DND-41 (cell line): ENCODE results near the gene TIMMDC1.

Source experiments
- ATAC-seq: fragments of 200-7000 bp; cut with Tn5 transposase; 3 replicates; pipeline ENCODE4 v1.9.1; 2021; ENCODE audit warnings: low read depth; ENCODE audit not compliant: insufficient read depth
- DNase-seq: peaks from one replicate; pipeline ENCODE4 v3.0.0-alpha.2; 2020
- H2AFZ ChIP-seq: 2 replicates; pipeline ENCODE4 v1.6.0; 2012; ENCODE audit warnings: low read depth, low read length
- H3K27ac ChIP-seq: 2 replicates; pipeline ENCODE4 v1.5.1; 2012; ENCODE audit warnings: low read length, inconsistent platforms
- H3K27me3 ChIP-seq: fragments of 200-600 bp; sonication (generic); 2 replicates; pipeline ENCODE4 v1.6.0; 2012; ENCODE audit warnings: low read length, mild to moderate bottlenecking, inconsistent platforms; ENCODE audit not compliant: insufficient read depth, poor library complexity
- H3K36me3 ChIP-seq: 2 replicates; pipeline ENCODE4 v1.5.1; 2012; ENCODE audit warnings: low read length, inconsistent platforms; ENCODE audit not compliant: insufficient read depth
- H3K4me1 ChIP-seq: 2 replicates; pipeline ENCODE4 v1.5.1; 2012; ENCODE audit warnings: mild to moderate bottlenecking, low read length; ENCODE audit not compliant: insufficient read depth
- H3K4me2 ChIP-seq: 2 replicates; pipeline ENCODE4 v1.6.0; 2012; ENCODE audit warnings: mild to moderate bottlenecking, moderate library complexity, low read length, inconsistent platforms; ENCODE audit not compliant: insufficient read depth
- H3K4me3 ChIP-seq, 2 experiments: fragments of 200-600 bp in 1 of 2; shearing (Covaris generic) in 1 of 2; 2 replicates each; pipeline ENCODE4 v1.5.1; 2012 to 2016; ENCODE audit warnings: inconsistent platforms in 2 of 2, low read length in 2 of 2, mild to moderate bottlenecking in 2 of 2, low read depth in 1 of 2, moderate library complexity in 1 of 2
- H3K79me2 ChIP-seq: 2 replicates; pipeline ENCODE4 v1.6.0; 2012; ENCODE audit warnings: low read length, inconsistent platforms; ENCODE audit not compliant: insufficient read depth
- H3K9ac ChIP-seq: 2 replicates; pipeline ENCODE4 v1.6.0; 2012; ENCODE audit warnings: low read depth, mild to moderate bottlenecking, inconsistent platforms, low read length, moderate library complexity
- H3K9me3 ChIP-seq: 2 replicates; pipeline ENCODE4 v1.5.1; 2012; ENCODE audit warnings: low read length, moderate library complexity, mild to moderate bottlenecking, inconsistent platforms; ENCODE audit not compliant: insufficient read depth, severe bottlenecking
- H4K20me1 ChIP-seq: 2 replicates; pipeline ENCODE4 v1.6.0; 2012; ENCODE audit warnings: low read length; ENCODE audit not compliant: insufficient read depth
- EZH2 ChIP-seq: IDR thresholded peaks from 3 replicates; pipeline ENCODE4 v1.6.1; 2012; ENCODE audit warnings: borderline replicate concordance, low read depth, mild to moderate bottlenecking, moderate library complexity, low read length, inconsistent platforms; ENCODE audit not compliant: severe bottlenecking
- TF ChIP-seq, protein P1 (sequence below): IDR thresholded peaks from 2 replicates; pipeline ENCODE4 v1.5.1; 2012; ENCODE audit warnings: borderline replicate concordance, low read length, moderate library complexity, mild to moderate bottlenecking; ENCODE audit not compliant: poor library complexity, severe bottlenecking; ENCODE audit errors: extremely low read depth

Gene TIMMDC1

DNA sequence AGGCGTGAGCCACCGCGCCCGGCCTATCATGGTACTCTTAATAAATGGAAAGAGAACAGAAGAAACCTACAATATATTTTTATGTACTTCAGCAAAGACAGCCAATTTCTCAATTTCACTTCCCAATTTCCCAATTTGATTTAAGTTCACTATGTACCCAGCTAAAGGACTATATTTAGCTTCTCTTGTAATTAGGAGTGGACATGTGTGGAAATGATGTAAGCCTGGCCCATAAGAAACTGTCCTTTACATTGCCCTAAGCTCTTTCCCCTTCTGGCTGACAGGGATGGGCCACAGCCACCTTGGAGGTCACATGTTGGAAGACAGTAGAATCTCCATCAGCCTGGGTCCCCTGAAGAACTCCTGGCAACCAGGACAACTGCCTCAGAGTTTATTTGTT, 41.1 kb upstream of the TIMMDC1 start:
- Histone ChIP-seq H3K4me2 (no peak overlapping the region), H3K4me1 (peaks cover 23% of the 10 kb centered on the region), H3K4me3 (no peak overlapping the region), H3K27me3 (no peaks in the 10 kb centered on the region), H3K9ac (no peak overlapping the region), H3K9me3 (no peaks in the 10 kb centered on the region), H3K79me2 (peaks cover 34% of the 10 kb centered on the region), H3K36me3 (peaks cover 81% of the 10 kb centered on the region), H2AFZ (no peak overlapping the region), H4K20me1 (no peaks in the 10 kb centered on the region), H3K27ac (no peak overlapping the region)
- ATAC-seq (no peak), DNase-seq (no peak)
- no peak for TF ChIP-seq EZH2
- TF ChIP-seq, protein P1, sequence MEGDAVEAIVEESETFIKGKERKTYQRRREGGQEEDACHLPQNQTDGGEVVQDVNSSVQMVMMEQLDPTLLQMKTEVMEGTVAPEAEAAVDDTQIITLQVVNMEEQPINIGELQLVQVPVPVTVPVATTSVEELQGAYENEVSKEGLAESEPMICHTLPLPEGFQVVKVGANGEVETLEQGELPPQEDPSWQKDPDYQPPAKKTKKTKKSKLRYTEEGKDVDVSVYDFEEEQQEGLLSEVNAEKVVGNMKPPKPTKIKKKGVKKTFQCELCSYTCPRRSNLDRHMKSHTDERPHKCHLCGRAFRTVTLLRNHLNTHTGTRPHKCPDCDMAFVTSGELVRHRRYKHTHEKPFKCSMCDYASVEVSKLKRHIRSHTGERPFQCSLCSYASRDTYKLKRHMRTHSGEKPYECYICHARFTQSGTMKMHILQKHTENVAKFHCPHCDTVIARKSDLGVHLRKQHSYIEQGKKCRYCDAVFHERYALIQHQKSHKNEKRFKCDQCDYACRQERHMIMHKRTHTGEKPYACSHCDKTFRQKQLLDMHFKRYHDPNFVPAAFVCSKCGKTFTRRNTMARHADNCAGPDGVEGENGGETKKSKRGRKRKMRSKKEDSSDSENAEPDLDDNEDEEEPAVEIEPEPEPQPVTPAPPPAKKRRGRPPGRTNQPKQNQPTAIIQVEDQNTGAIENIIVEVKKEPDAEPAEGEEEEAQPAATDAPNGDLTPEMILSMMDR, result no peak

DNA sequence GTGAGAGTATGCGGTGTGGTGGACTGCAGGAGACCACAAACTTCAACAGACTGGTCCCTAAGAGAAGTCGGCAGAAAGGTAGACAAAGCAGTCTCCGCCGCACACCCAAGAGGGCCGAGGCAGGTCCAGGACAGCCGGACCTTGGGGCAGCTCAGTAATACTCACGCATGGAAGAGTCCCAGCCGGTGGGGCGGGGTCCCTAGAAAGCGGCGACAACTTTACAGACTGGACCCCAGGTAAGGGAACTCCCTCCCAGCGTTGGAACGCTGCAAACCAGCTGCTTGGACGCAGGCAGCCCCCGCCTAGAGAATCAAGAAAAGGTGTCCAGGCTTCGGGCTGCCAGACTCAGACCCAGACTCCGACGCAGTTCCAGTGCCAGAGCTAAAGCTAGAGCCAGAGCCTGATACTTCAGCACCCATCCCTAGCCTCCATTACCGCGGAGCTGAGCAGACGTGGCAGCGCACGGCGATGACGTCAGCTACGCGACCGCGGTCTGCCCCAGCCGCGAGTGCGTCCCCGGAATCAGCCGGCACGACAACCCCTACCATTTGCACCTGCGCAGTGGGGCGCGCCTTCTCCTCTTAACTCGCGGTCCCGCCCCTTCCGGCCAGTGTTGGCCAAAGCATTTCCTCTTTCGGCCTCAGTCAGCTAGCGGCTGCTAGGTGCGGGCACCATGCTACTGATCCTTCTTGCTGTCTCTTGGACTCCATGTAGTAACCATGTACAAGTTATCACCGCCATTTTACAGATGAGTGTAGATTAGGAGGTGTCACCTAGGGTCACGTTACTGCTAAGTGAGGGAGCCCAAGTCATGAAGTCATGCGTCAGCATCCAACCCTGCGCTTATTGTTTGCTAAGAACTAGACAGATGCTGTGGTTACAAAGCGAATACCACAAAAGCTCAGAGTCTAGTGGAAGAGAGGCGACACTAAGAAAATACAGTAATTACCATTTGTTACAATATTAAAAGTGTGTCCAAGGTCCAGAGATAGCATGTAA, 34.9 kb upstream of the TIMMDC1 start, which contains the start of gene TMEM39A:
Gene TMEM39A (minus strand): TSS at position 445 of the 999 bp plus-strand sequence. CDS start 1,541 bp downstream, outside the sequence.
- peak within 1 kb of the TSS; percentile 66 for H3K4me2 ChIP-seq
- ATAC-seq (peak; percentile 89), DNase-seq (peak; percentile 97)
- H3K4me3 ChIP-seq, result peak within 1 kb of the TSS; percentile 71 to 88
- no peaks in the 10 kb centered on the region for H3K27me3 ChIP-seq
- TF ChIP-seq, protein P1, result no peak
- H3K9me3 ChIP-seq, result no peaks in the 10 kb centered on the region
- peak within 1 kb of the TSS; percentile 78 for H3K27ac ChIP-seq
- H3K9ac ChIP-seq, result peak within 1 kb of the TSS; percentile 68
- peaks cover 45% of the 10 kb centered on the region for H3K4me1 ChIP-seq
- no peaks in the 10 kb centered on the region for H4K20me1 ChIP-seq
- H2AFZ ChIP-seq, result peak within 1 kb of the TSS; percentile 78
- peaks cover 48% of the 10 kb centered on the region for H3K79me2 ChIP-seq
- peaks cover 33% of the 10 kb centered on the region; the same call in 1 of the 2 replicates for H3K36me3 ChIP-seq

DNA sequence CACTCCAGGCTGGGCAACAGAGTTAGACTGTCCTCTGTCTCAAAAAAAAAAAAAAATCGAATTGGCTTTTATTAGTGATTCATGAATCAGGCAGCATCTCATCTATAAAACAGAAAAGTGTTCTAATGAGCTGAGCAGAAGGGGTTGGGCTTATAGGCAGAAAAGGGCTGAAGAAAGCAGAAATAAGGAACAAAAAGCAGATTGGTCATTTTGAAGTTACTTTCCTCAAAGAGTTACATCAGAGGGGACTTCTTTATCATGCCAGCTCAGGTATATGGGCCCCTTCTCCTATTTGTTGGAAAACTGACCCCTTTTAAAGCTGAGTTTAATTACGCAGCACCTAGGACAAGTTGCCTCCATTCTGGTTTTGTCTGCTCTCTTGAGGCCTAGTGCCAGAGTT, 30.3 kb upstream of the TIMMDC1 start:
- Histone ChIP-seq H2AFZ (peak overlapping the region; percentile 97), H3K4me3 (peak overlapping the region in 1 of 2 experiments; percentile 86; a peak in 2 of 4 replicates), H3K9me3 (no peaks in the 10 kb centered on the region), H4K20me1 (no peaks in the 10 kb centered on the region), H3K27ac (peak overlapping the region; percentile 85), H3K4me1 (peaks cover 36% of the 10 kb centered on the region), H3K4me2 (peak overlapping the region; percentile 87), H3K9ac (peak overlapping the region; percentile 83), H3K36me3 (peaks cover 22% of the 10 kb centered on the region), H3K79me2 (peaks cover 35% of the 10 kb centered on the region), H3K27me3 (no peaks in the 10 kb centered on the region)
- TF ChIP-seq, protein P1, result no peak
- no peak for TF ChIP-seq EZH2
- DNase-seq, result no peak
- ATAC-seq, result no peak
